Glomerular endothelial cell (primary cell): ENCODE results near the gene VIPR2. TPM values are rescaled to one million over a fixed set of nuclear protein-coding genes. Genes with fewer than 3 reads are reported as not detected.

ENCODE experiments used
- DNase-seq: peaks from one replicate; pipeline ENCODE4 v3.0.0-alpha.2; 2011; ENCODE audit warnings: low read depth, low spot score; ENCODE audit errors: extremely low read depth
- total RNA-seq: library from RNA; depleted of rRNA; stranded (reverse); fragments of >200 nt; gene quantifications from 2 replicates; pipeline ENCODE4 v1.2.3, GENCODE V29; 2015

The VIPR2 gene
- total RNA-seq, 1 donor from 2014 or later, result not detected

DNA sequence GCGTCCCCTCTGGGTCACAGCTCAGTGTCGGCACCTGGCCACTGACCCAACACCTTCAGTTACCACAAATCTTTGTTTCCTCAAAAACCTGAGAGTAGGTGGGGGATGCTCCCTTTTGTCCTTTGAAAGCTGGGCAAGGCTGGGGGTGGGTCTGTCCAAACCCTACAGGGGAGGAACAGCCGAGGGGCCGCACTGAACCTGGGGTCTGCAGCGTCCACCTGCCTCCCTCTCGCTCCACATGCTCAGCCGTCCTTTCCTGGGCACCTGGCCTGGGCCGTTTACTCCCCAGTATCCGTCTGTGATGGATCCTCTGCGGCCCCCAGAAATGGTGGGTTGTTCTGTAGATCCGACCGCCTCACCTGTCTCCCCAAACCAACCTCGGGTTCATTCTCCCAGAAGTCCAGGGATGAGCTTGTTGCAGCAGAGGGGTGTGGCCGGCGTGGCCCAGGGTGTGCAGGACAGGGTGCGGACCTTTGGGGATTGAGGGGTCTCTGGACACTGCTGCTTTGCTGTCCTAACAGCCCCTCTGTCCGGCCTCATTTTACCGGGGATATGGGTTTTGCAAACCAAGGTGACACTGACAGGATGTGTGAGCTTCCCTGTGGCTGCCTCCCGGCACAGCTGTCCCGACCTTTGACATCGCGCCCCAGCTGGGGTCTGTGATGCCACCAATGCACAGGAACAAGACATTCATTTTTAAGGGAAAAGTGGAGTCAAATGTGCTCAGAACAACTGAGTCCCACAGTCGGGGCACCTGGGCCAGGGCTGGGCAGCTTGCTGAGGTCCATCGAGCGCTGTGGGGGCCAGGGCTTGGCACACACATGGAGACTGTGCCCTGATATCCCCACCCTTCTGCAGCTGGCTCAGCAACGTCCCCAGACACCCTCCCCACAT lies 115.9 kb downstream of the VIPR2 start:
- DNase-seq, result no peak

DNA sequence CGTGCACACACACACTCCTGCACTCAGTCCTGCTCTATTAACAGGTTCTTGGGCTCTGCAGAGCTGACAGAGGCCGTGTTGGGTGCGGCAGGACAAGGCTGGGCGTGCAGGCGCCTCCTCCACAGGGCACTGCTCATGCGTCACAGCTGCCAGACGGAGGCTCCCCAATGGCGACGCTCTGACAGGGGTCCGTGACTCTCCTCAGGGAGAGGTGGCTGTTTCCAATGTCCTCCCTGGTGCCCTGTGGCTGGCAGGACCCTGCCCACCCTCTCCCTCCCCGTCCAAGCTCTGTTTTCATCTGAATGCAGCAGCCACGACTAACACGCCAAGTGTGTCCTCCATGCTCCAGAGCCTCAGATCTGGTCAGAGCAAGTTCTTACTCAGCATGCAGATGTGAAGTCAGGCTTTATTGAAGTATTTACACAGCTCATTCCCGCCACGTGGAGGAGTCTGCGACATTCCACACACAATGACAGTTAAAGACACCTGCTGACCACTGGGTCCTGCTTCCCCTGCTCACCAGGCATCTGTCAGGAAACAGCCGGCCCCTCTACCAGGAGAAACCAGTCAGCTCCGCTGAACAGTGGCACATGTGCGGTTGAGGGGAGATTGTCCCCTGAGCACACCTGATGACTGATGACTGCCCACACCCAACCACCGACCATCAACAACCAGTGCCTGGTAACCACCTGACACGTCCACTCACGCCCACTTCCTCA lies 116.7 kb downstream of the VIPR2 start:
- DNase-seq, result no peak

DNA sequence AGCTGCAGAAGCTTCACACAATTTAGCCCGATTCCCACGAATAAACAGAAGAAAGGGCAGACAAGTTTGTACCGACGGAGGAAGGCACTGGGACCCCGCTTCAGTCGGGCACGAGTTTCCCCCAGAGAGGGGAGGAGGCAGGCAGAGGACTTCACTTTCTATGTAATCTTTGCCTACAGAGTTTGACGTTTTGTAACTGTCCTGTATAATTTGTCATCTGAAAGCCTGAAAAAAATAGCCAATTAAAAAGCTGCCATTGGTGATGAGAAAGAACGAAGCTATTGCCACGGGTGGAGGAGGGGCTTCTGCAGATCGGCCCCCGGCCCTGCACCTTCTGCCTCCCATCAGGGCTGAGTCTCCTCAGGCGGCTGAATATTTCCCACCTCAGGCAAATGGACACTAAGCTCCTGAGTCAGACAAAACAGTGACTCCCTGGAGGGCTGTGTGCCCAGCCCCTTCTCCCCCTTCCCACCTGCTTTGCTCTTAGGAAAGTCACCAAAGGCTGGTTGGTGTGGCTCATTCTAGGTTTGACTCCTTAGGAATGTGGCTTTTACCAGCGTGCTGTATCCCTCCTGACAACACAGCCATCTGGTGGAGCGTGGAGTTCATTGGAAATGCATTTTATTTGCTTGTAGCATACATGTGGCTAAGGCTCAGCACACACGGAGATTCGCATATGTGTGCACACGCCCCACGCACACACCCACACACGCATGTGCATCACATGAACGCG lies 117.4 kb downstream of the VIPR2 start:
- no peak for DNase-seq

DNA sequence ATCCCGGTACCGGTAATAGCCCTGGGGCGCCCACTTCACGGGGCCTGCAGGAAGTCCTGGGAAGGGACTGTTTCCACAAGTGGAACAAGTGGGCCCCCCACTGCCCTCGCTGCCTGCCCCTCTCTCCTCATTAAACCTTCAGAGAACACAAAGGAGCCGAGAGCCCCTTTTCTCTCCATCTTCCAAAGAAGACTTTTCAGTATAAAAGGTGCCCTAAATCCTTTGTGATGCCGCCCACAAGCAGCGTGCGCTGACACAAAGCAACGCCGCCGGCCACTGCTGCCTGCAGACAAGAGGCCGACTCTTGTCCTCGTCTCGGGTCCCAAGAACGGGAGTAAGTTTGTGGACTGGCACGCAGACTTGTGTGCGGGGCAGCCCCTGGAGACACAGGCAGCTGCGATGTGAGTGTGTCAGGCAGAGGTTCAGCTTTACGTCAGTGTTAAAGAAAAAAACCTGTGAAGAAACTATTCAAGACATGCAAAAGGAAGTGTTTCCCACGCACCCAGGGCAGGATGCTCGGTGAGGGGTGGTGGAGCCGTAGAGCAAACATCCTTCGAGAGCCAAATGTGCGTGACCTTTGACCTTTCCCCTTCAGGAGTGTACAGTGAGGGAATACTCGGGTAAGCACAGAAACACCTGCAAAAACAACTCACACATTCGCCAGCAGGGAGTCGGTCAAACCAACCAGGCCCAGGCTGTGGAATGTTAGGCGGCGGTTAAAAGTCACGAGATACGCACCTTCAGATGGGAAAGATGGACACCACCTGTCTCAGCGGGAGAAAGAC lies 118.2 kb downstream of the VIPR2 start:
- no peak for DNase-seq

GRCh38 chr7:159025161-159025779 lies 119.4 kb downstream of the VIPR2 start:
- no peak for DNase-seq

GRCh38 chr7:159024280-159024951 lies 120.3 kb downstream of the VIPR2 start:
- DNase-seq, result no peak

DNA sequence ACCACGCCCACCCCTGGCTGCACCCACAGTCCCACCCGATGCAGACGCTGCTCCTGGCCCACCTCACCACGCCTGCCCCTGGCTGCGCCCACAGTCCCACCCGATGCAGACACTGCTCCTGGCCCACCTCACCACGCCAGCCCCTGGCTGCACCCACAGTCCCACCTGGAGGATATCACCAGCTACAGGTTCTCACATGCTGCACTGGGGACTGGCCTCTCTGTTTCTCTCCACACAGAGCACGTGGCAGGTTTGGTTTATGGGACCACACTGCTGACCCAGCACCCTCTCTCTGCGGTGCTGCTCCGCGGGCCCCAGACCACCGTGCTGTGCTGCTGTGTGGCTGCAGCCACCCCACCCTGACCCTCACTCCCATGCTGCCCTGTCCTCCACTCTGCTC lies 120.9 kb downstream of the VIPR2 start:
- DNase-seq, result no peak

GRCh38 chr7:159023206-159023605 lies 121.5 kb downstream of the VIPR2 start:
- no peak for DNase-seq

GRCh38 chr7:159022238-159022993 lies 122.3 kb downstream of the VIPR2 start:
- DNase-seq, result no peak

- DNase-seq, result no peak
Measured at GRCh38 chr7:159020987-159021386, 123.7 kb downstream of the VIPR2 start.

DNA sequence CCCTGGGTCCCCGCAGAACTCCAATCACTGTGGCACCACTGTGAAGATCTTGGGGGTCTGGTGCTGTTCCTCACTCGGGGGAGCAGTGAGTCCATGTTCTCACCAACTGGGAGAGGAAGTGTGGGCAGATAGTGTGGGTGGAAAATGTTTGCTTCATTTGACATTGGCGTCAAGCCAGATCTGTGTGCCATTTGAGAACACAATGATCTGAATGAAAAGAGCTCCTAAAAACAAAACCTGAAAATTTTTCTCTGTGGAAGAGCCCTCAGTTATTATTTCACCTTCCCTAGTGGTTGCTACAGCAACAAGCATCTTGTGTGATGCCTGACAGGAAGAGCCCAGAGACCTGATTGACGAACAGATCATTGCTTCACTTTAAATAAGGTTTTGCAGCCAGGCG lies 125.6 kb downstream of the VIPR2 start:
- no peak for DNase-seq

- DNase-seq, result no peak
Measured at GRCh38 chr7:159017741-159018140, 126.9 kb downstream of the VIPR2 start.

- DNase-seq, result no peak
Measured at GRCh38 chr7:159017210-159017609, 127.5 kb downstream of the VIPR2 start.

- DNase-seq, result no peak
Measured at GRCh38 chr7:159016591-159016990, 128.1 kb downstream of the VIPR2 start.

DNA sequence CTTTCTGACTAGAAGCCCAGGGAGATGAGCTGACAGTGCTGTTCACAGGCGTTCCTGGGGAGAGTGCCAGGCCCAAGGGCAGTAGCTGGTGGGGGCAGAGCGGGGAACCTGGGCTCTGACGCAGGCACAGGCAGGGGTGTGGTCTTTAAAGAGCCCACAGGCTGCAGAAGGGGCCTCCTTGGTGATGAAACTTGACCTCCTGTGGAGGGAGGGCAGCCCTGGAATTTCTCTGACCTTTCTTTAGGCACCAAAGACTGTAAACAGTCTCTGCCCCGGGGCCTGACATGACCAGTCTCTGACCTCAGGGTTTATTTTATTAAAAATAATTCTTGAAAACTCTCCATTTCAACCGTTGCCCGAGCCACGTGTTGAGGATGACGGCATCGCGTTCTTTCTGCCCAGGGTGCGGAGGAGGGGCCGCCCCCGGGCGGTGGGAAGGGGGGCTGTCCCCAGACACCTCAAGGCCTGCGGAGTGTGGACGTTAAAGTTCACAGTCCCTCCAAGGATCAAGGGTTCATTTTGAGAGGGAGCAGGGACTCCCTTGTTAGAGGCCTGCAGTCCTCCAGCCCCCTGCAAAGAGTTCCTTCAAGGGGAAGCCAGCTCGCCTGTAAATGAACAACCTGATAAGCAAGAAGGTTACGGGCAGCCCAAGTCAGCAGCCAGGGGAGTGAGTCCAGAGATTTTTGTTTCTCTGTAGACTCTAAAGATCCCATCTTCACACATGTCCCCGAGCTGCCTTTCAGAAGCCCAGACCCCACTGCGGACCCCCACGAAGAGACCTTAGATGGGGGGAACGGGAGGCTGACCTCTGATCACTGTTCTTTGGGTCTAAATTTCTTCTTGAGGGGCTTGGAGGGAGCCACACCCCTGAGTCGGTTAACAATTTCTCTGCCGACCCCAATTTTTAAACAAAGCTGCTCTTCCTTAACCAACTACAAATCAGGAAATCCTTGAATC lies 128.9 kb downstream of the VIPR2 start:
- no peak for DNase-seq

DNA sequence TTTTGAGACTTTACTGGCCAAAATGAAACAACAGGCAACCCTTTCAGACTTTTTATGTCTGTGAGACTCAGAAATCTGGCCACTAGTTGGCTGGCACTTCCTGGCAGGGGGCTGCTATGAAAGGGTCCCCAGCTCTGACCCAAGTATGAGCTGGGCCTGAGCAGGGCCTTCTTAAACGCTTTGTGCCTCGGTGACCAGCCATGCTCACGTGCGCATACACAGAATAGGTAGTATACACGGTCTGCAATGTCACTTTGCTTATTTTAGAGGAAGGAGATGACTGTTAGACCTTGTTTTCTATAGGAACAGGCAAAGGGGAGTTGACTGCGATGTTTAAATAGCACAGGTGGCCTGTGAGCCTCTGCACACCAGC lies 129.6 kb downstream of the VIPR2 start:
- no peak for DNase-seq

DNA sequence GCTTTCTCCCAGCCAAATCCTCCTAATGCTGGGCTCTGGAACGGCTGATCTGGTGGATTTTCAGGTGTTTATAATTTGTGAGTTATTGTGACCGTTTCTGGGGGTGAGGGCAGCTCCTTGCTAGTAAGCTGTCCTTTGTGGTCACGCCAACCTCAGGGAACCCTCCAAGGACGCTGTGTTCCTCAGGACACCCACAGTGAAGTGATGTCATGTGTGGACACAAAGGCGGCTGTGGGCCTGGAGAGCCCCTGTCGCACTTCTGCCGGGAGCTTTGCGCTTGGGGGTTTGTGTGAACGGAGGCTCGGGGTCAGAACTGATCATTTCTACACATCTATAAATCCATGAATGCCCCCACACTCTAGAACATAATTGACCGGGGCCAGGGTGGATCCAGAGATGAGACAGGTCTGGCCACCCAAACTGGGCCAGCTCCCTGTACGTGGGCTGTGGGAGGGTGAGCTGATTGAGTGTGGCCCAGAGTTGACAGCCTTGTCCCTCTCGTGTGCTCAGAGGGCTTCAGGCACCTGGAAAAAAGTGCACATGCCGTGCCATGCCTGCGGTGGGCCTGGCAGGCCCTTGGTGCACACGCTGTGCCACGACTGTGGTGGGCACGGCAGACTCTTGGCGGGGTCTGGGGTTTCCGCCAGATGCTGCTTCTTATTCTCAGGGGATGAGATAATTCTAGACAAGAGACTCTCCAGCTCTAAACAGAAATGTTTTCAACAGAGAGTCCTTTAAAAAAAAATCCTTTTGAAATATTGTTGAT lies 130.2 kb downstream of the VIPR2 start:
- DNase-seq, result no peak
